ENCODE results near the gene MICU1.
"Not testable (repeated sequence)": the region's sequence is repeated elsewhere in the genome, so short reads cannot be mapped to it uniquely, and the experiment has no call there.

Gene MICU1

DNA sequence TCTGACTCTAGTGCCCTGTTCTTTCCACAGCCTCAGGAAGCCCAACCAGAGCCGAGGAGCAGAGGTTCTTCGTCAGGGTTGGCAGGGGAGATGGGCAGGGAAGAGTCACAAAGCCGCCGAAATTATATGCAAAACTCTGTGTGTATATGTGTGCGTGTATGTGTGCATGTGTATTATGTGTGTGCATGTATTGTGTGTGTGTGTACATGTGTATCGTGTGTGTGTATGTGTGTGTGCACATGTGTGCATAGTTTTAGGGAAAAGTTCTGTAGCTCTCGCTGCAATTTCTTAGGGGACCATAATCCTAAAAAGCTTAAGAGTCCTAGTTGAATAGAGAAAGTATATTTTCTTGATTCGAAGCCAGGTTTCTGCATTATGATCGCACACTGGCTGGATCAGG is 288.2 kb downstream of the MICU1 start:
- DNase-seq, result no peak

DNA sequence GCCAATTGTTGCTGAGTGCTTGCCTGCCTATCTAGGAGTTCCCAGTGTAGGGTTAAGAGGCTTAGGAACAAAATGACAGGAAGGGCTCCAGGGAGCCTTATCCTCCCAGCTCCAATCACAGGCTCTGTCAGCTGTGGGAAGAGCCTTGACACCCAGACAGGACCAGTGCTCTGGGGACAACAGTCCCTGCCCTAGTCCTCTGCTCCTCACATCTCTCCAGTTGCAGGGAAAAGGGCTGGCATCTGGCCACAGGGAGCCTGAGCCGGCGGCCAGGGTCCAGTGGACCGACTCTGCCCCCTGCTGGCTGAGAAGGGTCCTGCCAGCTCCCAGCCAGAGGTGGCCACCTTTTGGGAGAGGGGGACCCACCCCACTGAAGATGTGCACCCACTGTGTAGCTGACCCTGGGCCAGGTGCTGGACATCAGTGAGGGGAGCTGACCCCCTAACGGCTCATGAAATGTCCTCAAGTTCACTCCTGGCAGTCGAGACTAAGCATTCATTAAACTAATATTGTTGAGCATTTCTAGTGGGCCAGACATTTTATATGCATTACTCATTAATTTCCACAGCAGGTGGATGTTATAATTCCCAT is 288.7 kb downstream of the MICU1 start:
- DNase-seq, result peak; percentile 66

DNA sequence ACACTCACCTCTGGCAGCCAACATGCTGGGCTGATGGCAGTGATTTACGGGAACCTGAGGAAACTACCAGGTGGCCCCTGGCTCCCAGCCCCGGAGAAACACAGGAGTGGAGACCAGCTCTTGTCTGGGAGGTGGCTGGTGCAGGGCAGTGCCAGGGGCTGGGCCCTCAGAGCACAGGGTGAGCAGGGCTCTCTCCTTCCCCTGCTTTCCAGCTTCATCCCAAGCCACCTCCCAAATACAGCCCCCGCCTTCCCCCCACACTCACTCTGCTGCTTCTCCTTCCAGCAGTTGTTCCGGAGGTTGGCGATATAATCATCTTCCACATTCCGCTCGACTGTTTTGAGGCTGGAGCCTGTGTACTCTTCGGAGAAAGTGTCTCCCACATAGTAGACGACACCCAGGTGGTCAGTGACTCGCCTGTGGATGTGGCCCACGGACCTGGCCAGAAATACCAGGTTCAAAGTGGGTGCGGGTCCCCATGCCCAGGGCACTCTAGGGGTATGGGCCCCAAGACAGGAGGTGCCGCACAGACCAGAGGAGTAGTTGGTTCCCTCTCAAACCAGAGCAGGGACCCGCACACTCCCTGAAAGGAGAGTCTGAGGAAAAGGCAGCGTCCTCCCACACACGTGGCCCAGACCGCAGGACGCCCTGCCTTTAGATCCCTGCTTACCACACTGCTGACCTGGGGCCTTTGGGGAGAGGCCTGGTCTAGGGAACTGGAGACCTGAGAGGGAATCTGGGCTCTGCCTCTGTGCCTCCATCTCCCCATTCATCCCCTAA is 289.4 kb downstream of the MICU1 start:
- DNase-seq, result no peak

DNA sequence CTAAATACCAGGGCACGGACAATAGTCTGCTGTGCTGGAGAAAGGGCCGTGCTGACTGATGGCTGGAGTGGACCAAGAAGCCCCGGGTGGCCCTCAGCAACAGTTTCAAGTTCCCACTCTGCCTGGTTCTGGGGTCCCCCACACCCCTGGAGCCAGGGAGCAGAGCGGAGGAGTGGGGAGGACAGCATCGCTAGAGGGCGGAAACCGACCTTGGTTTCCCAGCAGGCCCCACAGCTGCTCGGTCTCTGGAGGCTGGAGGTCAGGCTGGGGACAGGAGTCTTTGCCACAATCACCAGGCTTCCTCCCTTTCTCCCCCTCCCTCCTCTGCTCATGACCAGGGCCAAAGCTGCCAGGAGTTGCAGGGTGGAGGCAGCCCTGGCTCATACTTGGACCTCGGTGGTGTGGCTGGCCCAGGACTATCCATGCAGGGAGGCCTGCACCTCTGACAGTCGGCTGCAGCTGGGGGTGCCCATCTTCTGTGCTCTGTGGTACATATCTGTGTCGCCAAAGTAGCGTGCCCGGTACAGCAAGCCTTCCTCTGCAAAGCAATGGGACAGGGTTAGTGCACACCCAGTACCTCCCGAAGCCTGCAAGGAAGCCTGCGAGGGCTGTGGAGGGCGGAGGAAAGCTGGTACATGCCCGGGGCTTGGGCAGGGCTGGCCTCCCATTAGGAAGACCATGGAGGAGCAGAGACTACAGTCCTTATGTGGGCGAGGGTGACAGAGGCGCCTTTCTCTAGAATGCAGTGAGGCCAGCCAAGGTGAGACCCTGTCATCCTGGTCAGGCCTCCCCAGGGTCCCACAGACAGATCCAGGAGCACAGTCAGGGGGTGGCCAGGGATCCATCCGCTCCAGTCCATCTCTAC is 290.3 kb downstream of the MICU1 start:
- peak; percentile 51 for DNase-seq

DNA sequence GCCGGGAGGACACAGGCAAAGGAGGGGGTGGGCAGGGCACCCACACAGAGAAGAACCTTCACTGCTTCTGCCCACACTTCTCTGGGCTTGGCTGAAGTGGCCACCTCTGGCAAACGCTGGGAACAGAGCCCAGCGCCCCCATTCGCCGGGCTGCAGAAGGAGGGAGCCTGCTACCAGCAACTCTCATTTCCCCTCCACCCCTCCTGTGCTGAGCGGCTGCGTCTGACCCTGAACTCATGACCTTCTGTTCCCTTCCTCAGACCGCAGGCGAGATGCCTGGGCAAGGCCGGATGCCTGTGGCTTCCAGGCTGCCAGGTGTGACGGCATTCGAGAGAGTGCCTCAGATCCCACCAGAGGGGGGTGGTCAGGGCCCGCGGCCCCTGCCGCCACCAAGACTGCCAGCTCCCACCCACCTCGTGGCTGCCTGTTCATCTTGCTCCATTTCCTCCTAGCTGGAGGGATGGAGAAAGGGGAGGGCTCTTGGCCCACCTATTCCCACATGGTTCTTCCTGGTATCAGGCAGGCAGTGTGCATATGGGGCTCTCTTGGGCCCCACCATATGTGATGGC is 291.0 kb downstream of the MICU1 start:
- DNase-seq, result peak; percentile 85

DNA sequence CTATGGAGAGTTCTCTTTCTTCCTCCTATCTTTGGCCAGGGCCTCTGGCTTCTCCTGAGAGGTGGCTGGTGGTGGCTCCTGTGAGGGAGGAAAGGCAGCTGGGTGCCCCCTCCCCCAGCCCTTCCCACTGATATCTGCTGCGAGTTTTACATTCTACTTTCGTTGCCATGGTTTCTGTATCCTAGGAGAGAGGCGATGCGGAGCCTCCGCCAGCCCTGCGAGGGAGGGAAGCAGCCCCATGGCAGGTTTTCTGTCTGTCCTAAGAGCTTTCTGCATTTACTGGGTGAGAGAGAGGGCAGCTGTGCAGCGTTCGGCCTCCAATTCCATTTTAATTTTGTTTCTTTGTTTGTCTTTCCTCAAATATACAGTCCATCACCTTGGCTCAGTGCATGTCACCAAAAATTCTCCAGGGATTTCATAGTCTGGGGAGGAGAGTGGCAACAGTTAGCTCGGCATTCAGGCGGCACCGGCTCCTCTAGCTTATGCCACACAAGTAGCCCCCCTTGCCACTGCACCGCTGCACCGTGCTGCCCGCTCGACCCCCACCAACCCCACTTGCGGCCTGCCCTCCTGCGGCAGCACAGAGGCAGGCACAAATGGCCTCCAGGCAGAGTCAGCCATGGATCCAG is 291.6 kb downstream of the MICU1 start:
- DNase-seq, result no peak

DNA sequence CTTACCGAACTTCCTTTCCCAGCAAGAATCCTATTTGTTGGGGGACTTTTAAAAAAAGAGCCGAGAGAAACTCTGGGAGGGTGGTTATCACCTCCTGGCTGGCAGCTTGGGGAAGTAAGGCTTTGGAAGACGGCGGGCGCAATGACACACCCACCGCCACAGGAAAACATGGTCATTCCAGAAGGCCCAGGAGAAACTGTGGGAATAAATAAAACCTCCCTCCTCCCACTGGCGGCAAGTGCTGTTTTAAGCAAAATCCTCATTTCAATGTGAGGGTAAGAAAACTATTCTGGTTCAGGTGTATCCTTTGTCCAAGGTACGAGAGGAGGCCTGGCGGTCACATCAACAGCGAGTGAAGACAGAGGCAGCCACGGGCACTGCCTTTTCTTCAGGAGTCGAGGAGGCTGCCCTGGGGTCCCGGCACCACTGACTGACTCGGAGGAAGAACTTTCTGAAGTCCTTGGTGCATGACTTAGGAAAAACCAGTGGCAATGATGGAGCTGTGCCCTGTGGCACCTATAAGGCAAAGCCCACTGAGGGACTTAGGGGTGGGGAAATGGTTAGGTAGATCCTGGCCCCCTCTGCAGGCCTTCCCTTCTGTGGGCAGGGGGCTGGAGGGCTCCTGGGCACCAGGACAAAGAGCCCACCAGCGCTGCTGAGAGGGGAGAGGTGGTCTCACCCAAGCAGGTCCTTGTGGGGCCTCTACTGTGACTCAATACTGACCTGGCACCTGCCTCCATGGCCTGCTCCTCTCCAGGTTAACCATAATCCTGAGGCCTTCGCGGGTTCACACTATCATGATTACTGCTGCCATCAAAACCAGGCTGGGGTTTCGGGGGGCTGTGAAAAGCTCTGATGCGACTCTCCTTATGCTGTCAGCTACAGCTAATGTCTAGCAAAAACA is 292.5 kb downstream of the MICU1 start:
- no peak for DNase-seq

DNA sequence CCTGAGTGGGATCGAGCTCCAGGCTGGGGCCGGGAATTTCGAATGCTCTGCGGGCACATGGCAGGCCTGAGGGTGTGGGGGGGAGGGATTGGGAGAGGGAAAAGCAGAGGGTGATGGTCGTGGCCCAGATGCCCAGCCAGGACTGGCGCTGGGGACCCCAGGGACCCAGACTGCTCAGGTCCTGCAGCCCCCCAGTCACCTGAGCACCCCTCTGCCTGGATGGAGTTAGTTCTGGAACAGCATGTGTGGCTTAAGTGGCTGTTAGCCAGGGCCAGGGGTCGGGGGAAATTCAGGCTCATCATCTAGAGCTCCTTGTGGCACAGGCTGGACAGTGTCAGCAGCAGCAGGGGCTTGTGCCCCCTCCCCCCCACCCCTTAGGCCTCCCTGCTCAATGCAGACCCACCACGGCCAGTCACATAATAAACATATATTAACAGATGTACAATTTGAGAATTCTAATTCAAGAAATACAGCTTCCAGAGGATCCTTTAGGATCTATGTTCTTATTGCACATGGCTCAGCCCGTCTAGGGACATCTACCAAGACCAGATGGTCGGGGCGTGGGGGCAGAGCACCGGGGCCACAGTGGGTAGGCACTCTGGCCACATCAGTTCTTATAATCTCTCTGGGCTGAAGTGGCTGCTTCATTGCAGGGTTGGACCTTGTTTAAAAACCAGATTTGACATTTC is 293.3 kb downstream of the MICU1 start:
- DNase-seq, result no peak

DNA sequence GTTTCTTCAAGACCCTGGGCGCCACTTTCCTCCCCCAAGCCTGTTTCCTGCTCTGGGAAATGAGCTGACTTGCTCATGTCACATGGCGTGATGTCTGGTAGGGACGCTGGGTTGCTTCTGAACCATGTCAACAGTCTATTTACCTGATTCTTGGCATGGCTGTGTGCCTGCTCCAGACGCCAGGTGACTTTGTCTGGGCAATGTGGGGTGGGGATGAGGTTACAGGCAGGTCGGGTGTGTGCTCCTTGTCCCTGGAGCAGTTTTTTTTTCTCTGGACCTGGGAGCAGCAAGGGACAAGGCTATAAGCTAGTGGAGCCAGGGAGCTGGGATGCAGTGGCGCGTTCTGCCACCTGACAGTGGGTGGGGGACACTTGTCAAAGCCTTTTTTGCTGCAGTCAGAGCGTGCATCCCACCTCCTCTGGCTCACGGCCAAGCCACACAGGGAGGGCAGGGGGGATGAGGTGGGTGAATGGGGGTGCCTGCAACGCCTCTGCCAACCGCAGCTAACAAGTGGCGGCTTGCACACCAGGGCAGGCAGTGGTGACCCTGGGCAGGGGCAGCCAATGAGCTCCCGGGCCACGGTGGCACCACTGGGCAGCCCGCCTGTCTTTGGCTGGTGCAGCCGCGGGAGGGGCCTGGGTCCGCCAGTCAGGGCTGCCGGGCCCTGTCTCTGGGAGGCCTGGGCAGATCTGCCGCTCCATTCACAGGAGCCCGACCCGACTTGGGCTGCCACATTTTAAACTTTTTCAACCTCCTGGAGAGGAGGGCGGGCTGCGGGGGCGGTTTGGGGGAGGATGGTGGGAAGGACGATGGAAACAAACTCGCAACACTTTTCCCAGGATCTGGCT is 294.1 kb downstream of the MICU1 start:
- DNase-seq, result peak; percentile 95

DNA sequence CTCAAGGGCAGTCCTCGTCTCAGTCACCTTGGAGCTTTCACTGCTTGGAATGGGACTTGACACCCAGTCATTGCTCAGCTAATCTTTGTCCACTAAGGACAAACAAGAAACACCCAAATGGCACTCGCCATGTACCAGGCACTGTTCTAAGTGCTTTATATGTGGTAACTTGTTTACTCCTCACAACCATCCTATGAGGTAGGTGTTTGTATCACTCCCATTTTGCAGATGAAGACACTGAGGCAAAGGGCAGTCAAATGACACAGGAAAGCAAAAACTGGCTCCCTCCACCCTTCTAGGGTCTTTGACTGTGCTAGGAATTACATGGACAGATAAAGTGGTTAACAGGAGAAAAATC is 295.8 kb downstream of the MICU1 start:
- DNase-seq, result no peak

DNA sequence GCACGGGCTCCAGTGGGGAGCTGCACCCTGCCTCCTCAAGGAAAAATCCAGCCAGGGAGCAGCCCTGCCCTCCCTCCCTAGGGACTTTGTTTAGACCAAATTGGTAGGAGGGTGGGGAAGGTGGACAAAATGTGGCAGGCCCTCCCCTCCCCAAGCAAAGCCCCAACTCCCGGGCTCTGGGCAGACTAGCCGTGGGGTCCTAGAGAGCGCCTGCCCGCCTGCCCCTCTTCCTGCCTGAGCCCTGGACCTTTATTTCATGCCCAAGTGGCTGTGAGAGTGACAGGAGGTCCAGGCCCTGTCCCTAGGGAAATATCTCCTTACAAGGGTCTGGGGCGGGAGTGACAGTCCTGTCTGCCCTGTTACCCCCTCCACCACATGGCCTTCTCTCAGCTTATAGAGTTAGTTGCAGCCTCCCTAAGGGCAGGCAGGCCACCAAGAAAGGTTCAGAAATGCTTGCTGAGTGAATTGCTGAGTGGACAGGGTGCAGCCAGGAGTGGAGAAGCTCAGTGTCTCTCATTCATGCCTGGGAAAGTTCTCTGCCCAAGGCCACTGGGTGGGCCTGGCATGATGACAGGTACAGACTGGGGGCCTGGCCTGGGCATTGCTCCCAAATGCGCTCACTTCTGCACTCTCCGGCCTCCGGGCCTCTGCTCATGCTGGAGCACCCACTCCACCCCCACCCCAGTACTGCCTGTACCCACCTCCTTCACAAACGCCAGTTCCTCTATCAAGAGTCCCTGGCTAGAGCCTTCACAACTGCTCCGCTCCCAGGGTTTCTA is 296.4 kb downstream of the MICU1 start:
- no peak for DNase-seq

DNA sequence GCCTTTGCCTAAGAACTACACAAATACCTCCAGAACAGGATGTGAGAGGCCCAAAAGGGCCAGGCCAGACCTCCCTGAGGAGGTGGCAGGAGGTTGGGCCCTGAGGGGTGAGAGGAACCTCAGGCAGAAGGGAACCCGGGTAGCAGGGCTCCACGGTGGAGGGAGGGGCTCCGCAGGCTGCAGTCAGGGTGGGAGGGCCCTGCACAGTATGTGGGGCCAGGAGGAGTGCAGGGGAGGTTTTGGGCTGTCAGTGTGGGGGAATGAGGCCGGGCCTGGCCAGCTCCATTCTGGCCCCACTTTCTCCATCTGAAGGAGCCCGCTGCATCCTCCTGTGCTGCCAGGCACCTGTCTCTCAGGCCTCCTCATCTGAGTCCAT is 297.1 kb downstream of the MICU1 start:
- DNase-seq, result no peak

DNA sequence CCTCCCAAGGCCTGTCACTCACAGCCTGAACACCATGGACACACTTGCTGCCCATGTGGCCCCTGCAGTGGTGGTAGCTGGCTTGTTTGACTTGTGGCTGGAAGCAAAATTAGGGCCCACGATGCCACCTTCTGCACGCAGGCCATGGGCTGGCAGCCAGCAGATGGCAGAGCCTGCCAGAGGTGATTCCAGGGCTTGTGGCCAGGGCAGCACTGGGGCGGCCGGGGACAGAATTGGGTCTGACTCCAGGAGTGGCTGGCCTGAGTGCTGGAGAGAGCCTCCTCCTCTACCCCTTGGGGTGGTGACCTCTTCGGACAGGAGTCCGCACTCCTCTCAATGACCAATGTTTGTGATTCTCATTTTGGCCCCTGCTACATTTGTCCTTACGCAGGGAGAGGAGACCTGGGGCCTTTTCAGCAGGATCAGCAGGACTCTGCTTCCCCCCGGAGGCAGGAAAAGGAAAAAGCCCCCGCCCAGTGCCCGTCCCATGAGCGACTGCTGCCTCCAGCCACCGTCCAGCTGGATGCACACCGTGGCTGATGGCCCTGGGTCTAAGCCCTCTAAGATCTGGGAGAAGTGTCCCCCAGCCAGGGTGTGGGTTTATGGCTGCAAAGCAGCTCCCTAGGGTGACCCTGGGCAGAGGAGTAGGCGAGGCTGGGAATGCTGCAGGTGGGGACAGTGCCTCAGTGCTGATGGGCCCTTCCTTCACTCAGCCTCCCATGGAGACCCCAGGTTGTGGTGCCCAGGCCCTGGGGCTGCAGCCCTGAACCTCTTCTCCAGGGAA is 297.6 kb downstream of the MICU1 start:
- DNase-seq, result no peak

DNA sequence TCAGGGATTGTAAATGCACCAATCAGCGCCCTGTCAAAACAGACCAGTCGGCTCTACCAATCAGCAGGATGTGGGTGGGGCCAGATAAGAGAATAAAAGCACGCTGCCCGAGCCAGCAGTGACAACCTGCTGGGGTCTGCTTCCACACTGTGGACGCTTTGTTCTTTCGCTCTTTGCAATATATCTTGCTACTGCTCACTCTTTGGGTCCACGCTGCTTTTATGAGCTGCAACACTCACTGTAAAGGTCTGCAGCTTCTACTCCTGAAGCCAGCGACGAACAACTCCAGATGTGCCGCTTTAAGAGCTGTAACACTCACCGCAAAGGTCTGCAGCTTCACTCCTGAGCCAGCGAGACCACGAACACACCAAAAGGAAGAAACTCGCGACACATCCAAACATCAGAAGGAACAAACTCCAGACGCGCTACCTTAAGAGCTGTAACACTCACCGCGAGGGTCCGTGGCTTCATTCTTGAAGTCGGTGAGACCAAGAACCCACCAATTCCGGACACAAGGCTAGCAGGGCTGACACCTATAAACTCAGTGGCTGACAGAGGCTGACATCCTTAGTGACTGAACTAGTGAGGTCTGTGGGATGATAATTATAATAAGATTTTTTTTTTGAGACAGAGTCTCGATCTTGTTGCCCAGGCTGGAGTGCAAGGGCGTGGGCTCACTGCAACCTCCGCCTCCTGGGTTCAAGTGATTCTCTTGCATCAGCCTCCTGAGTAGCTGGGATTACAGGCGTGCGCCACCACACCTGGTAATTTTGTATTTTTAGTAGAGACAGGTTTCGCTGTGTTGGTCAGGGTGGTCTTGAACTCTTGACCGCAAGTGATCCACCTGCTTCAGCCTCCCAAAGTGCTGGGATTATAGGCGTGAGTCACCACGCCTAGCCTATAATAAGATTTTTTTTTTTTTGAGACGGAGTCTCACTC is 298.9 kb downstream of the MICU1 start:
- peak; percentile 54 for DNase-seq

DNA sequence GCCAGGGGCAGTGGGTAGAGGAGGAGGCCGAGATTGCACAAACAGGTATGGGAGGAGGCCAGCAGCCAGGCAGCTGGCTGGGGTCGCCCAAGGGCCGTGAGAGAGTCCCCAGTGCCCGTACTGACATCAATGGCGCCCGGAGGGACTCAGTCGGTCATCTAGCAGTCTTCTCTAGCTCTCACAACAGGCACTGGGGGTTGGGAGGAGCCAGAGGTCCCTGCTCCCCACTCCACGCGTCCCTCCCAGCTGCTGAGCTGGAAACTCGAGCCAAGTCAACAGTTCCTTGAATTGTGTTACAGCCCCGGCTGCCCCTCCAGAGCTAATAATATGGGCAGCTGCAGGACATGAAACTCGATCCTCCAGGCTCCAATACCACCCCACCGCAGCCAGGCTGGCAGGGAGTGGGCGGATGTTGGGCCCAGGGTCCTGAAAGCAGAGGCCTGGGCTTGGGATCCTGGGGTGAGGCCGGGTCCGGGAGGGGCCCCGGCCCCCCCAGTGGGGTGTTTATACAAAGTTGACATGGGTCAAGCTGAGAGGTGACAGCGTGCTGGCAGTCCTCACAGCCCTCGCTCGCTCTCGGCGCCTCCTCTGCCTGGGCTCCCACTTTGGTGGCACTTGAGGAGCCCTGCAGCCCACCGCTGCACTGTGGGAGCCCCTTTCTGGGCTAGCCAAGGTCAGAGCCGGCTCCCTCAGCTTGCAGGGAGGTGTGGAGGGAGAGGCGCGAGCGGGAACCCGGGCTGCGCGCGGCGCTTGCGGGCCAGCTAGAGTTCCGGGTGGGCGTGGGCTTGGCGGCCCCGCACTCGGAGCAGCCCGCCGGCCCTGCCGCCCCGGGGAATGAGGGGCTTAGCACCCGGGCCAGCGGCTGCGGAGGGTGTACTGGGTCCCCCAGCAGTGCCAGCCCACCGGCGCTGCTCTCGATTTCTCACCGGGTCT is 300.4 kb downstream of the MICU1 start:
- not testable (repeated sequence) for DNase-seq

DNA sequence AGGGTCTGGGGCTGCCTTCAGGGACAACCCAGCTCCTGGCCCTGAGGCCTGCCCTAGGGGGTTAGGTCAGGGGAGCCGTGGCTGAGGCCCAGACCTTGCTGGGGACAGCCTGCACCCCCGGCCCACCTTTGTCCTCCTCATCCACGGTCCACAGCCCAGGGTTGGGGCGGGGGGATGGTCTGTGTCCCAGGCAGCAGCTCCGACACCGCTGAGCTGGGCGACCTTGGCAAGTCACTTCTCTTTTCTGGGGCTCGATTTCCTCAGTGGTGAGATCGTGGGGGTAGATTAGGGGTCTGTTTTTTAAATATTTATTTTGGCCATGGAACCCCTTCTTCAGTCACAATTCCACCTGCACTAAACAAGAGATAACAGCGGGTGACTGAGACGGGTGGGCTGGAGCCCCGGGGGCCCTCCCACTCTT is 302.1 kb downstream of the MICU1 start:
- DNase-seq, result no peak

All from activated gamma-delta T cell treated with Interleukin-2 at 50 U/mL for 16 hours (primary cell).